GM19438 (cell line): ENCODE results near the gene WDR48.

Experiments
- ATAC-seq: cut with Tn5 transposase; IDR thresholded peaks from one replicate; pipeline ENCODE4 v1.9.1; 2021; ENCODE audit warnings: low read depth; ENCODE audit not compliant: unreplicated experiment

WDR48 gene

DNA sequence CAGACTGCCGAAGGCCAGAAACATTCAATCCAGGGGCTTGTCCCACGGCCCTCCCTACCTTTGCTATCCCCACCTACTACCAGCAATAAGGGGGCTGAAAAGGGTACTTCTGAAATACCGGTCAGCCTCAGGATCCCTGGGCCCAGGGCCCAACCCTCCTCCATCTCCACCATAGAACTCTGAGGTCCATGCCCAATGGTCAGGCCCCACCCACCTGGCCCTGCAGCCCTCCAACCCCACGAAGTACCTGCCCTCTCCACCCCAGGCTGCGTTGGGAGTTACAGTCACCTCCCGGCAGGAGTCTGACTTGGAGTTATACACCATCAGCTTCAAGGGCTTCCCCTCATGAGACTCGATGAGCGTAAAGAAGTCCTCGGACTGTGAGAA lies 48.7 kb downstream of the WDR48 start:
- no peak for ATAC-seq

DNA sequence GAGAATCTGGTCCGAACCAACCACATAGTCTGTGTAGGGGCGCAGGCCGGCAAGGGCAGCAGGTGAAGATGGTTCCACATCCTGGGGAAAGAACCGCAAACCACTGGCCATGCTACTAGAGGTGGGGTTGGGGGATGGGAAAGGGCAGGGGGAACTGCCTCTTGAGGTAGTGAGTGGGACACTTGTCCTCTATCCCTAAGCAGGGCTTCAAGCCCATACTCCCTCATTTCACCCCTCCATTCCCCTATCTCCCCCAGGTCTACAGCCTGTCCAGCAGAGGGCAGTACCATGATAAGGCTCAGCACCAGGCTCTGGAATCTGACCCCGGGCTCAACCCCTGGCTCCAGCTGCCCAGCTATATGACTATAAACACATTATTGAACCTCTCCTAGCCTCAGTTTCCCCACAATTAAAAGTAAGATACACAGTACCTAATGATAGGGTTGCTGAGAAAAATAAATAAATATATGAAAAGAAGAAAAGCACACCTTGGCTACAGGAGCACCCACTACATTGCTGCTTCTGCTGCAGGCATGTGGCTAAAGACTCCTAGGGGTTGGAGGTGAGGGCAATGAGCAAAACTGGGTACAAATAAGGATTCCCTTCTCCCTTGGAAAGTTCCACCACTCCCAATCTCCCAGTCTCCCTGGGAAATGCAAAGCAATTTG lies 49.3 kb downstream of the WDR48 start:
- peak; percentile 60 for ATAC-seq

DNA sequence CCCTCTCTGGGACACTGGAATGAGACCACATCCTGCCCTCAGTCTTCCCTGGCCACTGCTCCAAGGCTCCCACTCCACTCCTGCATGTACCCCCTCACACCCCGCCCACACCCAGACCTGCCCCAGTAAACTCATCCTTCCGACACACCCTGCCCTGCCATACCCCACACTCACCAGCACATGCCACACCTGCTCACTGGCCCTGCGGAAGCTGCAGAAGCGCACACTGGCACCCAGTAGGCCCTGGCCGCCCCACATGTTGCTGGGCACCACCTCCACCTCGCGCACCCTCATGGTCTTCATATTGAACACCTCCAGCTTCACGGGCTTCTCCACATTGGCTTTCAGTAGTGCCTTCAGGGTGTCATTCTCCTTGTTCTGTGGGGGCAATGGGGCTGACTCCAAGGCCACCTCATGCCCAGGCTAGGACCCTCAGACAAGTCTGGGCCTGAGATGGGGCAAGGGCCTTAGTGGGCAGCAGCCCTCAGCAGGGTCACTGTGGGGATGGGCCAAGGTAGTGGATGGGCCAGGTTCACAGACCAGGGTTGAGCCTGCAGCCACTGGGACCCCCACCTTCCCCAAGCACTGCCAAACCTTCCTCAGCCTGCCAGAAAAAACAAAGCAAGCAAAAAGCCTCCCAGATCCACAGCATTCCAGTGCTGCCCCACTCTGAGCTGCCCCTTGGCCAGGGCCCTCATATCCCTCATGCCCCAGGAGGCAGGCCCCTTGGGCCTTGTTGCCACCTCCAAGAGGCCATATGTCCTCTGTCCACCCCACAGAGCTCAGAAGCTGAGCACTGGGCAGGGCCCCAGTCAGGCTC lies 50.9 kb downstream of the WDR48 start:
- ATAC-seq = no peak

DNA sequence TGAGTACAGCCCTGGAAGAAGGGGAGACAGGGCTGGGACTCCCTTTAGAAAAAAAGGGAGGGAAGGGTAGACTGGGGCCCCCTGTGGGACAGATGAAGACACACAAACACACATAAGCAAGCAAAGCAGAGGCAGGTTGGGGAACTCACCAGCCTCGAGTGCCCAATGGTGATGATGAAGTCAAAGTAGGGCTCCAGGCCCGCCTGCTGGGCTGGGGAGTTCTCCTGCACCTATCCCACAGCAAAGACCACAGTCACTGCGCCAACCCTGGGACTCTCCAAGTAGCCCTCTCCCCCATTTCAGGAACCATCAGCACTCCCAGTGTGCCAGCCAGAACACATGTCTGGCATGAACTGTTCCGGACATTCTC lies 51.5 kb downstream of the WDR48 start:
- no peak for ATAC-seq

DNA sequence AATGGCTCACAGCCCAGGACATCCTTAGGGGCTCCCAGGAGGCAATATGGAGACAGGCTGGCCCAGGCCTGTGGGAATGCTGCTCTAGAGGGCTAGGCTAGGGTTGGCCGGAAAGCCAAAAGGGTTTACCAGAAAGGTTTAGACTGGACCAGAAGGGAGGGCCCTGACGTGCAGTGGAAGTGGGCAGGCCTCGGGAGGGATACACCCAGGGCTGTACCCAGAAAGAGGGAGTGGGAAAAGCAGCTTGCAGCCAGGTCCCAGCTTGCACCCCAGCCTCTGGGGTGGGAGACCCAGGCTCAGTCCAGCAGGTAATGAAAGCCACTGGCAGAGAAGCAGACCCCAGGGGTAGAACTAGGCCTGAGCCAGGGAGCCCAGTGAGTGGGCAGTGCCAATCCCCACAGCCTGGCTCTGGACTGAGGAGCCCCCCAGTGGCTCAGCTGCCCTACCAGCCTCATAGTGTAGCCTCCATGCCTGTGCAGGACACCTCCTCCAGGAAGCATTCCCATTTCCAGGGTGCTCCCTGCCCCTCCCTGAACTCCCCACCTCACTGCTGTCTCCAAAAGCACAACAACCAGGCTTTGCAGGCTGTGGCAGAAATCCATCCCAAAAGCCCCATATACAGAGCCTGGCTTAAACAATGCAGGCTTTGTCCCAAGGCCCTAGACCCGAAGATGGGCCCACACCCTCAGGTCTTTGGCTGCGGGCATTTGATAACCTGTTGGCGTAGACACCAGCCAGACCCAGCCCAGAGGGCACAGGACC lies 52.2 kb downstream of the WDR48 start:
- ATAC-seq = no peak

DNA sequence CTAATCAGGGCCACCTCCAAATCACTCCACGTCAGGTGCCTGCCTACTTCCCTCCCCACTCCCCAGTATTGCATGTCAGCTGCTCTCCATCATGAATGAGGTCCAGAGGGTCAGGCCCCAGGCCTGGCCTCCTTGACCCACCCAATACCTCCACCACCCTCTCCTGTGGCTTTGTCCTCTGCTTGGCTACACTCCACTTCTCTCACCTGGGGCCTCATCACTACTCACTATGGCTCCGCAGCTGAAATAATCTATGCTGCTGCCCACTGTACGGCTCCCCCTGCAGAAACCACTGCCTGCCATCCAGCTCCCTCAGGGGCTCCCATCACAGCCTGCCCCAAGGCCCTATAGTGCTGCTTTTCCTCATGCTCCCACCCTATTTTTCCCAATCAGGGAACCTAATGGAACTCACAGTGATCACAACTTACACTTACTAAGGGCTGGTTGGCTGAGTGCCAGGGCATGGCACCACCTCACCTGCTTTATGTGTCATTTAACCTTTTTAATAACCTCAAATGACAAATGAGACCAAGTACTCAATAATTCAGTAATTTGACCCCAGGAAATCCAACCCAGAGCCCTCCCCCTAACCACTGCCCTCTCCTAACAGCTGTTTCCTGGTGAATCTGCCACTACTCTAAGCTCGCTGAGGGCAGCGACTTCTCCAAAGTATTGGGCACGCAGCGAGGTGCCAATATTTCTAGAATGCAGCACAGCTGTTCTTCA lies 53.3 kb downstream of the WDR48 start:
- no peak for ATAC-seq

DNA sequence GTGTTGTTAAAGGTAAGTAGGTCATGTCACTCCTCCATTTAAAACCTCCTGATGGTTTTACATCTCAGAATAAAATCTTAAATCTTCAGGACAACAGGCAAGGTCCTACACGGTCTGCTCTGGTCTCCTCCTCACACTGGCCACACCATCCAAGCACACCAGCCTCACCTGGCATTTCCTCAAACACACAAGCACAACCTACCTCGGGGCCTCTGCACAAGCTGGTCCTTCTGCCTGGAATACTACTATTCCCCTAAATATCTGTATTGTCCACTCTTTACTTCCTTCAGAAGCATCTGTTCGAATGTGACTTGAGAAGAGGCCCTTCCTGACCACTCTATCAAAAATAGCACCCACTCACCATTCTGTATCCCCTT lies 53.9 kb downstream of the WDR48 start:
- ATAC-seq = no peak

DNA sequence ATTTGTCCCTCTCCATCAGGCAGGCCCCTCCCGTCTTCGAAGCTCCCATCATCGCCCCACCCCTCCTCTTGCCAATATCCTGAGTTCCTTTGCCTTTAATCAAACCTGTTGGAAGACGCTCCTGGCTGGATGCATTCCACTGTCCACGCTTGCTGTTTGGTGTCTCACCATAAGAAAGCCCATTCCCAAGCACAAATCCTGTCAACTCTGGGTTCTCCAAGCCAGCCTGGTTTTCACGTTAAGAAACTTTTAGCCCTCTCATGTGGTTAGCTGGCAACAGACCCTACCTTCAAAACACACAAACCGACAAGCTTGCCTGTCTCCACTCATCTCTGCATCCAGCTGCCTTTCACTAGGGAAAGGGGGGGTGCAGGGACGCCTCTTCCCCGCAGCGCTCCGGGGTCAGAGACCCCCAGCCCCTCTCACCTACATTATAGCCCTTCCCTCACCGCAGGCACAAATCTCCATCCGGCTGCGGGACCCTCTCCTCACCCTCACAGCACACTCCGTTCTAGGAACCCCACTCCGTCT lies 54.5 kb downstream of the WDR48 start:
- ATAC-seq = no peak

DNA sequence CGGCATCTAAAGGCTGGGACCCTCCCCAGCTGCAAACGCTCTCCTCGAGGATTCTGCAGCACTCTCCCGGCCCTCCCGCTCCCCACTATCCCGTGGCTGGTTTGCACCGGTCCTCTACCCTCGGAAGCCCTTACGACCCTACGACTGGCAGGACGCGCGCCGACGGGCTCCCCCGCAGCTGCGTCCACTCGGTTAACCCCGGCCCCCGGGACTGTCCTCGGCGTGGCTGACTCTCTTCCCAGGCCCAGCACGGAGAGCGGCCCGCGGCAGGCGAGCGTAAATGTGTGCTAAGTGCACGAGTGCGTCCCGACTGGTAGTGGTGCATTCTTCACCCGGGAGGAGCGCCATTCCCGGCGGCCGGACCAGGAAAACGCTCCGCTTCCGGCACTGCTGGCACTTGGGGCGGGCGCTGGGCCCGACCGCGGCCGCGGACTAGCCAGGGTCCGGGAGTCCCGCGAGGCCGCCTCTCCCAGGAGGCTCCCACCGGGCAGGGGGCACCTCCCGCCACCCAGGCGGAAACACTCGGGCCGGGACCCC lies 55.1 kb downstream of the WDR48 start:
- ATAC-seq = no peak

DNA sequence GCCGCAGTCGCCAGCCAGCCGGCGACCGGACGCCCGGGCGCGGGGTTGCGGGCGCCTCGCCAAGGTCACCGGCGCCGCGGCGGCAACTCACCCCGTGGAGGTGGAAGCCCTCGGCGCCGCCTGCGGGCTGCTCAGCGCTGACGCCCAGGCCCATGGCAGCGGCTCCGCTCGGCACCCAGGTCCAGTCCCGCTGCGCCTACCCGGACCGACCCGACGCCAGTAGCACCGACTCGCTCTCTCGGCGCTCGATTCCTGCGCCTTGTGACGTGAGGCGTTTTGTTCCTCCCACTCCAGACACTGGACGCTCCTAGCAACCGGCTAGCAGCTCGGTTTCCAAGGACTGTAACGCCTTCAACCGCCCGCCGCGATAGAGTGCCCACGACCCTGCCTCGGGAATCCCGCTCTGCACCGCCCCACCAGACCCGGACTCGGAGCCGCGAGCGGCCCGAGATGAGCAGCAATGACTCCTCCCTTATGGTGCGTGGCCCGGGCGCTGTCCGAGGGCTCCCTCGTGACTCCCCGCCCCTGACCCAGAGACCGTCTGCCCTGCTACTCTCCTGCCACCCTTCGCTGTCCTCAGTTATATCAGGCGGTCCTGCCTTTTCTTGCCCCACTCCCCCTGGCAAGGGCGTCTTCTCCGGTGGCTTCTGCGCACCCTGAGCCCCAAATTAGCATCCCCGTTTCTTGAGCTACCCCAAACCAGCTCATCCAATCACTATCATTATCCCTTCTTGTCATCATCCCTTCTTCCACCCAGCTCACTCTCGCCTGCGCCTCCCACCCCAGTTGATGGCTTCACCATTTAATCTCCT lies 55.8 kb downstream of the WDR48 start, which contains the start of the genes GORASP1 and TTC21A:
TSS of gene GORASP1 (minus strand) at position 240 of the 812 bp plus-strand sequence. CDS start at position 154, 86 bp downstream.
TSS of gene TTC21A (plus strand) at position 293 of the 812 bp plus-strand sequence. CDS start at position 451, 158 bp downstream.
- peak; percentile 50 for ATAC-seq

DNA sequence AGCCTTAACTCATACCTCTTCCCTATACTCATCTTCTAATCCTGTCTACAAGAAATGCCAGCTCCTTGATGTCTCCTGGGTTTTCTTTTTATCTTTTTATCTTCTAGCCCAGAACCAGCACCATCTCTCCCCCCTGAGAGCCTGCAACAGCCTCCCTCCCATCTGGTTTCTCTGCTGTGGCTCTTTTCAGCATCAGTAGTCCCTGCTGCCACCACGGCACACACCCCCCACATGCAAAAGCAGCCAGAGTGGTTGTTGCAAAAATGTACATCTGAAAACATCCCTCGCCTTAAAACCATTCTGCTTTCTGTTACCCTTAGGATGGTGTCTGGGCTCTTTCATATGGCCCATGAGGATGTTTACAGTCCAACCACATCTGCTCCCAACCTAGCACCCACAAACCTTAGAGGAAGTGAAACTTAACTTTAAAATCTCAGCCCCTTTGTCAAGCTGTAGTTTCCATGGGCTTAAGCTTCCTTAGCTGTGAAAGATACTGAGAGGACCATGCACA lies 56.4 kb downstream of the WDR48 start:
- ATAC-seq = peak; percentile 81

DNA sequence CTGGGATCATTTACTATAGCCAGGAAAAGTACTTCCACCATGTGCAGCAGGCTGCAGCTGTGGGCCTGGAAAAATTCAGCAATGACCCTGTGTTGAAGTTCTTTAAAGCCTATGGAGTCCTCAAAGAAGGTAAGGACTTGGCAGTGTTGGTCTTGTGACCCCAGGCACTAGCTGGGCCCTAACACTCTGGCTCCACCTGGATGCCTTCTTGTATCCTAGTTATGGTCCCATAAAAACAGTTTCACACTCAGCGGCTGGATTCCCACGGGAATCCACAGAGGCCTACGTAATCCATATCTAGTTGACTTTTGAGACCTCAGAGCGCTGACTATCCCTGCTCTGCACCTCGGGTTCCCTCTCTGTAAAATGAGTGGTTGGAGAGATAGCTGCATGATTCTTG lies 57.3 kb downstream of the WDR48 start:
- ATAC-seq = no peak

DNA sequence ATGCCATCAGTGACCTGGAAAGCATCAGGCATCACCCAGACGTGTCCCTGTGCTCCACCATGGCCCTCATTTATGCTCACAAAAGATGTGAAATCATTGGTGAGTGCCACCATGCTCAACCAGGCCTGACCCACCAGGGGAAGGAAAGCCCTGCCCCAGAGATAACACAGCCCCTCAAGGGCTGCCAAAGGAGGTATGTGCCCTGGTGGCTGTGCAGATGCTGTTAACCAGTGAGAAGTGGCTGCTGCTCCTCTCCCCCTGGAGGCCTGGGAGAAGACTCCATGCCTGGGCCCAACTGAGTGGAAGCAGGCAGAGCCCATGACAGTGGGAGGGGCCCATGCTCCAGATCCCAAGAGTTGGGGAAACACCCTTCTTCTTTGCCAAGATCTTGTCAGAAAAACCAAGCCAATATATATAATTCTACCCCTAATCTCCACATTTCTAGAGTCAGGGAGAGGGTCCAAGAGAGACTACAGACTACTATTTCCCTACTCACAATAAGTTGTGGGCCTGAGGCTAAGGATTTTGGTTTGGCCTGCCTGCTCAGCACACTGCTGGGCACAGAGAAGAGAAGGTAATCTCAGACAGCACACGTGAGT lies 58.3 kb downstream of the WDR48 start:
- ATAC-seq = no peak

DNA sequence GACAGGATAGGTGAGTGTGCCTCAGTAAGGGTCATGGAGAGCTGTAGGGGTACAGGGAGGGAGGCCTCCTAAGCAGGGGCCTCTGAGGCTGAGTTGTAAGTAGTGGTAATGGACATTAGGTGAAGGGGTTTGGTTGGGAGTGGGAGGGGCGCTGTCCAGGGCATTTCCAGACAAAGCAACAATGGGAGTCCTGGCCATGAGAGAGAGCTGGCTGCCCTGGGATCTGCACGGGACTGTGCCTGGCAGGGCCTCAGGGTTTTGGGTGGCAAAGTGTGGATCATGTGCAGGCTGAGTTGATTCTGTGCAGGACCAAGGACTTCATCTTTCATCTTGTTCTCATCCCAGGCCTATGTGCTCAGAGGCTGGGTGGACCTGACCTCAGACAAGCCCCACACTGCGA lies 60.3 kb downstream of the WDR48 start:
- ATAC-seq = no peak

DNA sequence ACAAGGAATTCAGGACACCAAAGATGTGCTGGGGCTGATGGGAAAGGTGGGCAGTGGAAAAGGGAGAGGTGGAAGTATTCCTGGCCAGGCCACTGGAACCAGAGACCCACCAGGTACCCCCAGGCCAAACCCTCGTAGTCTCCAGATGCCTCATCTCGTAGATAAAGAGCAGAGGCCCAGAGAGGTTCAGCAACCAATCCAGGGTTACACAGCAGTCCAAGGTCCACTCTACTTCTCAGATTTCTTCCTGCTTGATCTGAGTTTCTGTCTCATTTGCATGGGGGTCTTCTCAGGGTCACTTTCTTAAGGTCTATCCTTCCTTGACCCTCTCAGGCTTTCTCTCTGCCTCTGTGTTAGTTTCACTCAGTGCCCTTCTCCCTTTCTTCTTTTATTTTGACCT lies 60.7 kb downstream of the WDR48 start:
- no peak for ATAC-seq

DNA sequence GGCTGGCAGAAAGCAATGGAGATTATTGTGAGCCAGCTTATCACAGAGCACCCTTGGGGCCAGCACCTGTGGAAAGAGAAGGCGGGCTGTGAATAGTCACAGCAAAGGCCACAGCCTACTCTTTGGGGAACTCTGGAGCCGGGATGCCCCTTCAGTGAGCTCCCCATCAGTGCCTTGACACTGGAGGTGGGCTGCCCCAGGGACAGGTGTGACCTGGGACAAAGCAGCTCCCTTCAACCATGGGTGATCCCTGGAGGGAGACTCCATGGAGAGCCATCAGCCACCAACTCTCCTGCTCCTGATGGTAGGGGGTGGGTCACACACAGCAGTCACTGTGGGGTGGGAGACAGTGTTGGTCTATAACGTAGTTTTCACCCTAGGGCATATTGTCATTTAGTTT lies 61.5 kb downstream of the WDR48 start:
- ATAC-seq = no peak

DNA sequence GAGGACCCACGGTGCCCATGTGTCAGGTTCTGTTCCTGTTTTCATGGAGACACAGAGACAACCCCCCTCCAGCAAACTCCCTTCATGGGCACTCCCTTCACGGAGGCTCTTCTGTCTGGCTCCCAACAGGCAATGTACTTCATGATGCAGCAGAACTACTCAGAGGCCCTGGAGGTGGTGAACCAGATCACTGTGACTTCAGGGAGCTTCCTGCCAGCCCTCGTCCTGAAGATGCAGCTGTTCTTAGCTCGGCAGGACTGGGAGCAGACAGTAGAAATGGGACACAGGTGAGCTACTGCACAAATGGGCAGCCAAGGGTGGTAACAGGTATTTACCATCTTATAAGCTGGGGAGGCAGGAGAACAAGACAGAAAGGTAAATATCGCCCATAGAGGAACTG lies 62.6 kb downstream of the WDR48 start:
- no peak for ATAC-seq

DNA sequence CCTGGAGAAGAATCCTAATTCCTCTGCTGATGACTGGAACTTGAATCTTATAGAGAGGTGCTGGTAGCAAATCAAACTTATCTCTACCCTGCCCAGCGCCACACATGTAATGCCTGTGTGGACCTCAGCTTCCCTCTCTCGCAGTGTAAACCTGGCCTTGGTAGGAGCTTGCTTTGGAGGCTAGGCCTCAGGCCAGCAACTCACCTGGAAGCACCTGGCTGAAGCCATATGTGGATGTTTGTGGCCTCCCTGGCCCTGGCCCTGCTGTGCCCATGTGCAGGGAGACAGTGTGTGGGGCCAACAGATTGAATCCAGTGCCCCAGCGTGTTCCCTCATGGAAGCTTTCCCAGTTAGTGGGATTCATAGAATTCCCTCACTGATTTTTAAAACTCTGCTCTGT lies 64.1 kb downstream of the WDR48 start:
- no peak for ATAC-seq

DNA sequence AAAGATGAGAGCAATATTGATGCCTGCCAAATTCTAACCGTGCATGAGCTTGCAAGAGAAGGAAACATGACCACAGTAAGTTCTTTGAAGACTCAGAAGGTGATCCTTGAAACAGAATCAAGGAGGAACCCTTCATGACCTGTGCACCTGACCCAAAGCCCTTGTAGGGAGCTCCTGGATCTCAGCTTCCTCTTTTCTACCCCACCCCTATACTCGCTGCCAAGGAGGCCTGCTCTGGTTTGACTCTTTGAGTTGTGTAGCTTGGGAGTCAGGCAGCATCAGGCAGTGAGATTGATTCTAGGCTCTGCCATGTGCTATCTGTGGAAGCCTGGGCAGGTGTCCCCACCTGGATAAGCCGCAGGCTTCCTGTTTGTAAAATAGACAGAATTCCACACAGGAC lies 66.3 kb downstream of the WDR48 start:
- ATAC-seq = no peak
